Measurements from ENCODE around the gene CRYL1.

- TF ChIP-seq CTCF (IDR thresholded peaks at IDR 0.05) (no peak), EZH2phosphoT487 (IDR thresholded peaks at IDR 0.05) (no peak)
Observed at GRCh38 chr13:20390526-20391175, 135.0 kb downstream of the CRYL1 start.

Measured in neural progenitor cell (in vitro differentiated cells).